HG03135 (cell line): ENCODE measurements around the gene RABGEF1.
A peak's percentile ranks its signal among the peaks of the same experiment; 100 is the strongest.
"Not testable (repeated sequence)": the region's sequence is repeated elsewhere in the genome, so short reads cannot be mapped to it uniquely, and the experiment has no call there.

Experiments used
- ATAC-seq: cut with Tn5 transposase; IDR thresholded peaks from one replicate; pipeline ENCODE4 v1.9.1; 2021; ENCODE audit warnings: mild to moderate bottlenecking, moderate library complexity; ENCODE audit not compliant: unreplicated experiment

The RABGEF1 gene

GRCh38 chr7:66740302-66740979 is at the start of gene RABGEF1:
RABGEF1 (plus strand) TSS chr7:66740733; CDS start chr7:66771900, 31,167 bp downstream.
- ATAC-seq = peak; percentile 85

DNA sequence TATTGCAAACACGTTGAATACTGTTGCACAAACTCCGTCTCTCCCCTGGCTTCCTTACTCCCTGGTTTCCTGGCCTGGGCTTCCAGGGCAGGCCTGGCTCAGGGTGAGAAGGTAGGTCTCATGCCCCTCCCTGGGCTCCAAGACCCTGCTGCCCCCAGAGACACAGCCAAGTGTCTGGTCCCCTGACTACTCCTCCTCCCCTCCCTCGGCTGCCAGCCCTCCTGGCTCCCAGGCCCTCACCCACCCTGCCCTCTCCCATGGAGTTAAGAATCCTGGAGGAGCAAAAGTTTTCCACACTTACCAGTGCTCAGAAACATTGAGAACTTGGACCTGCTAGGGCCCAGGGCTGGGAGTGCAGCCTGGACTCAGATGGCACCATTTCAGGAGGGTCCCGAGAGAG is 47.2 kb upstream of the RABGEF1 start:
- ATAC-seq = no peak

DNA sequence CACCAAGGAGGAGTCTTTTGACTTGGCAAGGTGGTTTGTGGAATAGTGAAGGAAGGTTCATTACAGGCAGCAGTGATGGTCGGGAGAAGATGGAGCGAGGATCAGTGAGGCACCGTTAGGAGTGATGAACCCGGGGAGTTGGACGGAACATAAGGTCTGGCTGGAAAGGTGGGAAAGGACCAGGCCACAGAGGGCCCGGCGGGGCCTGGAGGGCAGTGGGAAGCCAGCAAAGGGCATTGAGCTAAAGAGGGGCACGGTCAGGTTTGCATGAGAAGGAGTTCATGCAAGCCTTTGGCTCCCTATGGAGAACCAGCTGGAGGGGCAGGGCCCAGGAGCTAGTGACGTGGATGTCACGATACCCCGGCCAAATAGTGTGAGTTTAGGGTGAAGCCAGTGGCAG is 46.2 kb upstream of the RABGEF1 start:
- ATAC-seq = no peak

DNA sequence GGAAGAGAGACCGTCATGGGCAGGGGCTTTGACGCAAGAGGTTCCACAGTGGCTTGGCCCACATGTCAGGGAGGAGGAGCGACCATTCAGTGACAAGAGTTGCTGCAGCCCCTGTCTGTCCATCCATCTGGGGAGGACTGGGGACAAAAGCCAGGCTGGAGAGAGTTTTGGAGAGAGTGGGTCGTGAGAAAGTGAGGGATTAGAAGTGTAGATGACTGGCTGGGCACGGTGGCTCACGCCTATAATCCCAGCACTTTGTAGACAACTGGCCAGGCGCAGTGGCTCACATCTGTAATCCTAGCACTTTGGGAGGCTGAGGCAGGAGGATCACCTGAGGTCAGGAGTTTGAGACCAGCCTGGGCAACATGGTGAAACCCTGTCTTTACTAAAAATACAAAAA is 45.1 kb upstream of the RABGEF1 start:
- ATAC-seq = not testable (repeated sequence)

DNA sequence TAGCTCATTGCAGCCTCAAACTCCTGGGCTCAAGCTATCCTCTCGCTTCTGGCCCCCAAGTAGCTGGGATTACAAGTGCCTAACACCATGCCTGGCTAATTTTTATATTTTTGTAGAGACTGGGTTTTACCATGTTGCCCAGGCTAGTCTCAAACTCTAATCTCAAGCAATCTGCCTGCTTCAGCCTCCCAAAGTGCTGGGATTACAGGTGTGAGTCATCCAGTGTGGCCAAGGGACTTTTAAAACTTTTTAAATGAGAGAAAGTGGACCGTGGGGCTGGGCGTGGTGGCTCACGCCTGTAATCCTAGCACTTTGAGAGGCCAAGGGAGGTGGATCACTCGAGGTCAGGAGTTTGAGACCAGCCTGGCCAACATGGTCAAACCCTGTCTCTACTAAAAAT is 44.4 kb upstream of the RABGEF1 start:
- ATAC-seq = not testable (repeated sequence)

DNA sequence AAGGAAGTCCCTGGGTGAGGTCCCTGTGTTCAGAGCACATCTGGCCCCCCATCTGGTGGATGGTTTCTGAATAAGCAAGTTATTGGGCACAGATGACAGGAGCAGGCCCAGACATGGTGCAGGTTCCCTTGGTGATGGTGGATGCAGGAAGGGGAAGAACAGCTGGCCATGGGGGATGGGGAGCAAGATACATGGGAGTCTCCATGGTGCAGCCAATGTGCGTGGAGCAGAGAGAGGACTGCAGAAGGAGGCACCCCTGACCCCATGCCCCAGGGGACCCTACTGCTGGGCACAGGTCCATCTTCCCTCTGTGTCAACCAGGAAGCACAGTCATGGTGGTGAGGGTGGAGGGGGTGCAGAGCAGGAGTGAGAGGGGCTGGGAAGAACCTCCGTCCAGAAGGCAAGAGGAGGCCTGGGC is 43.8 kb upstream of the RABGEF1 start:
- no peak for ATAC-seq

DNA sequence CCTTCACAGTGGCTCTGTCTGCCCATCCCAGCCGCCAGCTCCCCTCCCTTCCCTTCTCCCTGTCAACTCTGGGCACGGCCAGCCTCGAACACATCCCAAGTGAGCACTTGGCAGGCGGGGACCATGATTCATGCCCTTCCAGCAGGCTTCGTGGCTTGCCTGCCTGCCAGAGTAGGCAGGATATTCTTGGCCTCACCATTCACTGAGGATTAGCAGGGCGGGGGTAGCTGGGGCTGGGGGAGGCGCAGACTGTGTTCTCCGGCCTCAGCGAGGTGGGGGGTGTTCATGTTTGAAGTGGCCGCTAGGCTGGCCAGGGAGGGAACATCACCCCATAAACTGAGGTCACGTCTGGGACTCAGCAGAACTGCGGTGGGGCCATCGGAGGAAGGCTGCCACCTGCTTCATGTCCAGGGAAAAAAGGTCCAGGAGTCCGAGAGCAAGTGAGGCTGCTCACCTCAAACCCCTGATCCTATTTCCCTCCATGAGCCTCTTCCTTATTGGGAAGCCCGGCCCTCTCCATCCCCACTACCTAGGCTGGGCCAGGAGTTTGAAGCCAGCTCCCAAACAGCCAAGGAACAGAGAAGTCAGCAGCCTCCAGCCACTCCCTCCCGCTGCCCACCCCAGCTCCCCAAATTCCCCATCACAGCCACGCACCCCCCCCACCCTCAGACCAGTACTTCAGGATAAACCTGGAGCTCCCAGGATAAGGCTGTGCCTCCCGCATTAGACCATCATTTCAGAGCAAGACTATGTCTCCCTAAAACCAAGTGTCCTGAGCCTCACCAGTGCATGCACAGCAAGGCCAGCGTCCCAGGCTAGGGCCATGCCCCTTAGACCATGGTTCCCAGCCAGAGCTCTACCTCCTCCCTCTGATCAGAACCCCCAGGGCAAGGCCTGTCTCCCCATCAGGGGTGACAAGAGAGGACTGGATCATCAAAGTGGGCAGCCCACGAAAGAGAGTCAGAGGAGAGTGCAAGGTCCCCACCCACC is 42.8 kb upstream of the RABGEF1 start:
- ATAC-seq = no peak

DNA sequence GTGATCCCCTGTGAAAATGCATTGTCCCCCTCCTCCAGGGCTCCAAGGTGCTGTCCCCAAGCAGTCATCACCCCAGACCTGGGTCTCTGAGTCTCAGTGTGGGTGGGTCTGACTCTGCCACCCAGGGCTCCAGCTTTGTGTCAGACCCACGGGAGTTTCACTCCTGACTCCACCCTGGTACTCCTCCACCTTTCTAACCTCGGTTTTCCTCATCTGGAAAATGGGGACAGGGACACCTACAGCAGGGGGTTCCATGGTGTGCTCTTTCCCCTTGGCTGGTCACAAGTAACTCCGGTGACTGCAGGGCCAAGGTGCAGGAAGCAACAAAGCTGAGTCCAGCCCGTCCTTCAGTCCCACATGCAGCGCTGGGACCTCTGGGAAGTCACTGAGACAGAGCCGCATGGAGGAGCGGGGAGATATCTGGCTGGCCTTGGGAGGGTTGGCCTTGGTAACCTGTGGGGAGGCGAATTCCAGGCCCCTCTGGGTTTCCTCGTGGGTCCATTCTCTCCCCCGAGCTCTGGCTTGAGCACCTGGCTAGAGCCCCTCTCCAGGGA is 41.8 kb upstream of the RABGEF1 start:
- no peak for ATAC-seq

DNA sequence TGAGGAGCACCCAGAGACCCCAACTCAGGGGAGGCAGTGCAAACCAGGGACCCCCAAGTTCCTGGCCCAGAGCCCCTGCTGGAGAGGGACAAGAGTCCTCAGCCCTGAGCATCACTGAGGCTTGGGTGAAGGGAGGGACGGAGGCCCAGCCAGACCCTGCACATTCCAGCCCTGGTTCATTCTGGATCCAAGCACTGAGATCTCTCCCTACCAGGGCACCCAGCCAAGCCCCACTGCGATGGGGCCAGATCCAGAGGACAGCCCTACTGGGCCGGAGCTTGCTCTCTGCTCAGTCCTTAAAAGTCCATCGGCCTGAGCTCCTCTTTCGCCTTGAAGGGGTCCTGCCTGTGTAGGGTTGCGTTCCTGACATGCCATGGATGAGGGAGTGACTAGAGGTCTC is 40.5 kb upstream of the RABGEF1 start:
- ATAC-seq = no peak

DNA sequence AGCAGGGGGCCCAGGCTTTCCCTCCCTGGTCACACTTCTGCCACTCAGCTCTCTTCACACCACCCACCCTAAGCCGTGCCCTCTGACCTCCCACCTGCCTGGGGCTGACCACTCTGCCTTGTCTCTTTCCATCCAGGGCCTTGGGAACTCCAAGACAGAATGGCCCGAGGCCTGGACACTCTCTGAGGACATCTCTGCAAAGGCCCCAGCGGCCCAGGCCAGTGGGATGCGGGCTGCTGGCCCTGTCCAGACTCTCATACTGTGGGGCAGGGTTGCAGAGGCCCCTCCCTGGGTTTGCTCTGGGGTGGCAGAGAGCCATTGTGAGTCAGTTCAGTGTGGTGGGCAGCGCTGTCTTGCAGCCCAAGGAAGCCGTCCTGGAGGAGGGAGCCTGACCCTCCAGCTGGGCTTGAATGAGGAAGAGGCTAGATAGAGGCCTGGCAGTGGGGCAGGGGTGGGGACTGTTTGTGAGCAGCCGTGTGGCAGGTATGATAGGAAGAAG is 39.9 kb upstream of the RABGEF1 start:
- no peak for ATAC-seq

GRCh38 chr7:66707825-66708224 is 32.7 kb upstream of the RABGEF1 start:
- no peak for ATAC-seq

DNA sequence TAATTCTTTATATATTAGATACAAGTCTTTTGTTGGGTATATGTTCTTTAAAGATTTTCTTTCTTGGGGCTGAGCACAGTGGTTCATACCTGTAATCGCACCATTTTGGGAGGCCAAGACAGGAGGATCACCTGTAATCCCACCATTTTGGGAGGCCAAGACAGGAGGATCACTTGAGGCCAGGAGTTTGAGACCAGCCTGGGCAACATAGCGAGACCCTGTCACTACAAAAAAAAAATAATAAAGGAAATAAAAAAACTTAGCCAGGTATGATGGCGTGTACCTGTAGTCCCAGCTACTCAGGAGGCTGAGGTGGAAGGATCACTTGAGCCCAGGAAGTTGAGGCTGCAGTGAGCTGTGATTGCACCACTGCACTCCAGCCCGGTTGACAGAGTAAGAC is 29.8 kb upstream of the RABGEF1 start:
- ATAC-seq = not testable (repeated sequence)

GRCh38 chr7:66713687-66714086 is 26.8 kb upstream of the RABGEF1 start:
- ATAC-seq = no peak

GRCh38 chr7:66716634-66717033 is 23.9 kb upstream of the RABGEF1 start:
- not testable (repeated sequence) for ATAC-seq

DNA sequence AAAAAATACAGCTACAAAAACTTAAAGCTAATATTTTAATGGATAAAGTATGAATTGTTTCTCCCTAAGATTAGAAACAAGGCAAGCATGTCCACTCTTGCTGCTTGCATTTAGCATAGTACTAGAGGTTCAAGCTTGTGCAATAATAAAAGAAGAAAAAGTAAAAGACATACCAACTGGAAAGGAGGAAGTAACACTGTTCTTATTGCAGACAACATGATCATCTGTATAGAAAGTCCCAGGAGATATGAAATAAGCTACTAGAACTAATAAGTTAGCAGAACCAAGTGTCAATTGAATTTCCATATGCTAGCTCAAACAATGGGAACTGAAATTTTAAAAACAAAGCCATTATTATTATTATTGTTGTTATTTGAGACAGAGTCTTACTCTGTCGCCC is 20.0 kb upstream of the RABGEF1 start:
- no peak for ATAC-seq

DNA sequence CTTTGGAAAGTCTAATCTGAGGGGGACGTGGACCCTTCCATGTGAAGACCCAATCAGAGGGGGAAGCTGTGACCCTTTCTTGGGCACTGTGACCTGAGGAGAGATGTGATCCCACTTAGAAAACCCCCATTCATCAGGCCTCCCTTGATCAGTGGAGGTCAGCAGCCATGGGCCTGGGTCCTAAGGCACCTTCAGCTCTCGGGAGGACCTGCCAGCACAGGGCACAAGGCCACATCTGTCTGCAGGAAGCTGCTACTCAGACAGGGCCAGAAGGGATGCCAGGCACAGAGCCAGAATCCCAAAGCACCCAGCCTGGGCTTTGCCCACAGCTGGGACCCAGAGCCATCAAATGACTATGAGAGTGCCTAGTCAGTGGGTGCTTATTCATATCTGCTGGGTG is 14.7 kb upstream of the RABGEF1 start:
- no peak for ATAC-seq

- ATAC-seq = no peak
Observed at GRCh38 chr7:66727058-66727457, 13.5 kb upstream of the RABGEF1 start.

GRCh38 chr7:66728571-66728970 is 12.0 kb upstream of the RABGEF1 start:
- no peak for ATAC-seq

DNA sequence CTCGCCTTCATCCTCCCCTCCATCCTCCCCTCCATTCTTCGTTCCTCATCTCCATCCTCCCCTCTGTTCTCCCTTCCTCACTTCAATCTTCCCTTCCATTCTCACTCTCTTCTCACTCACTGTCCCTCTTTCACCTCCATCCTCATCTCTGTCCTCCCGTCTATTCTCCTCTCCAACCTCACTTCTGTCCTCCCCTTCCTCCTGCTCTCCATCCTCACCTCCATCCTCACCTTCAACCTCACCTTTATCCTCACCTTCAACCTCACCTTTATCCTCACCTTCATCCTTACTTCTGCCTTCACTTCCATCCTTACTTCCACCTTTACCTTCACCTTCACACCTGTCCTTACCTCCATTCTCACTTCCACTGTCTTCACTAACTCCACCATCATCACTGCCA is 11.3 kb upstream of the RABGEF1 start:
- ATAC-seq = no peak

DNA sequence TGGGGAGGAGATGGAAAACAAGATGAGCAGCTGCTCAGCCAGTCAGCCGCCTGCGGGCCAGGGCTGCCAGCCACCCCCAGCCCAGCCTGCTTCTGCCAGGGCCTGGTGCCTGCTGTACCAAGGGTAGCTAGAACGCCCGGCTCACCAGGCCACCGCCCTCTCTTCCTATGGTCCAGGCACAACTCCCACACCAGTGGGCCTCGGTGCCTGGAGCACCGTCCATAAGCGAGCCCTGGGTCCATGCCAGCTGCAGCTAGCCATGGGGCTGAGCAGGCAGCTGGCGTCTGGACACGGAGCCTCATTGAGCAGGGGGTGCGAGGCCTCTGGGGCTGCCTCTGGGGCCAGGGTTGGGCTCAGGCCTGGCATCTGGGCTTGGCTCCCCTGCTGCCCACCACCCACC is 8.5 kb upstream of the RABGEF1 start:
- no peak for ATAC-seq

GRCh38 chr7:66732439-66732838 is 8.1 kb upstream of the RABGEF1 start:
- no peak for ATAC-seq

- ATAC-seq = no peak
Observed at GRCh38 chr7:66734006-66734405, 6.5 kb upstream of the RABGEF1 start.
